ENCODE measurements around the gene NRSN2.
"Not testable (repeated sequence)": the region's sequence is repeated elsewhere in the genome, so short reads cannot be mapped to it uniquely, and the experiment has no call there.

Gene NRSN2

GRCh38 chr20:388034-388994, 41.4 kb downstream of the NRSN2 start:
- no peak for DNase-seq (ENCODE audit: low read depth, low spot score)

GRCh38 chr20:389220-389619, 42.3 kb downstream of the NRSN2 start:
- no peak for DNase-seq (ENCODE audit: low read depth, low spot score)

More at GRCh38 chr20:388034-388994, 41.4 kb downstream of the NRSN2 start:
- H3K27ac ChIP-seq: peak overlapping the region; percentile 100

GRCh38 chr20:391041-391711, 44.3 kb downstream of the NRSN2 start:
- peak overlapping the region; percentile 100 for H3K27ac ChIP-seq
- no peak for DNase-seq (ENCODE audit: low read depth, low spot score)

More at GRCh38 chr20:389220-389619, 42.3 kb downstream of the NRSN2 start:
- peak overlapping the region; percentile 100 for H3K27ac ChIP-seq

- peak overlapping the region; percentile 100 for H3K27ac ChIP-seq
- DNase-seq (ENCODE audit: low read depth, low spot score): not testable (repeated sequence)
Measured at GRCh38 chr20:393296-393695, 46.4 kb downstream of the NRSN2 start.

- H3K27ac ChIP-seq: peak overlapping the region; percentile 100
- no peak for DNase-seq (ENCODE audit: low read depth, low spot score)
Measured at GRCh38 chr20:396252-396618, 49.3 kb downstream of the NRSN2 start.

GRCh38 chr20:396619-397431, 49.9 kb downstream of the NRSN2 start:
- H3K27ac ChIP-seq: peak overlapping the region; percentile 100
- no peak for DNase-seq (ENCODE audit: low read depth, low spot score)

- DNase-seq (ENCODE audit: low read depth, low spot score): no peak
- peak overlapping the region; percentile 100 for H3K27ac ChIP-seq
Measured at GRCh38 chr20:397432-398237, 50.7 kb downstream of the NRSN2 start.

- H3K27ac ChIP-seq: peak overlapping the region; percentile 100
- DNase-seq (ENCODE audit: low read depth, low spot score): no peak
Measured at GRCh38 chr20:399182-399707, 52.3 kb downstream of the NRSN2 start.

GRCh38 chr20:400128-400453, 53.2 kb downstream of the NRSN2 start:
- DNase-seq (ENCODE audit: low read depth, low spot score): no peak
- peak overlapping the region; percentile 100 for H3K27ac ChIP-seq

- no peak for DNase-seq (ENCODE audit: low read depth, low spot score)
- H3K27ac ChIP-seq: peak overlapping the region; percentile 100
Measured at GRCh38 chr20:400454-401275, 53.8 kb downstream of the NRSN2 start.

GRCh38 chr20:401682-402495, 55.0 kb downstream of the NRSN2 start:
- peak overlapping the region; percentile 100 for H3K27ac ChIP-seq
- DNase-seq (ENCODE audit: low read depth, low spot score): peak; percentile 99

- no peak for DNase-seq (ENCODE audit: low read depth, low spot score)
- H3K27ac ChIP-seq: peak overlapping the region; percentile 100
Measured at GRCh38 chr20:402496-402885, 55.6 kb downstream of the NRSN2 start.

GRCh38 chr20:402898-403581, 56.1 kb downstream of the NRSN2 start:
- DNase-seq (ENCODE audit: low read depth, low spot score): no peak
- peak overlapping the region; percentile 100 for H3K27ac ChIP-seq

GRCh38 chr20:403582-403957, 56.7 kb downstream of the NRSN2 start:
- DNase-seq (ENCODE audit: low read depth, low spot score): no peak
- peak overlapping the region; percentile 100 for H3K27ac ChIP-seq

GRCh38 chr20:404088-404487, 57.2 kb downstream of the NRSN2 start:
- peak overlapping the region; percentile 100 for H3K27ac ChIP-seq
- no peak for DNase-seq (ENCODE audit: low read depth, low spot score)
